Uterus (tissue), 2 donors: ENCODE data around the gene ASB8.

Experiments used
- POLR2A ChIP-seq, 2 donors: fragments of 450-650 bp; IDR thresholded peaks; one replicate each; pipeline ENCODE4 v1.6.1; 2016; ENCODE audit warnings: antibody characterized with exemption in 2 of 2, mild to moderate bottlenecking in 1 of 2, moderate library complexity in 1 of 2
- TF ChIP-seq, protein P1 (sequence below), 4 experiments: fragments of 200-600 bp in 2 of 4; fragments of 450-650 bp in 2 of 4; sonication (generic) in 2 of 4; IDR thresholded peaks; one replicate each; pipeline ENCODE4 v1.5.1; 2016 to 2019; ENCODE audit warnings: antibody characterized with exemption in 4 of 4, mild to moderate bottlenecking in 2 of 4, moderate library complexity in 1 of 4

DNA sequence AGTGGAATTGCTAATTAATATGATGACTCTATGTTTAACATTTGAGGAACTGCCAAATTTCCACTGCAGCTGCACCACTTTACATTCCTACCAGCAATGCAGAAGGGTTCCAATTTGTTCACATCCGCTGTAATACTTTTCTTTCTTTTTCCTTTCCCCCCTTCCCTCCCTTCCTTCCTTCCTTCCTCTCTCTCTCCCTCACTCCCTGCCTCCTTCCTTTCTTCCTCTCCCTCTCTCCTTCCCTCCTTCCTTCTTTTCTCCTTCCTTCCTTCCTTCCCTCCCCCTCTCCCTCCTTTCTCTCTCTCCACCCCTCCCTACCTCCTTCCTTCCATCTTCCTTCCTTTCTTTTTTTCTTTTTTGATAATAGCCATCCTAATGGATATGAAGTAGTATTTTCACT lies 41.4 kb downstream of the ASB8 start:
- TF ChIP-seq, protein P1, sequence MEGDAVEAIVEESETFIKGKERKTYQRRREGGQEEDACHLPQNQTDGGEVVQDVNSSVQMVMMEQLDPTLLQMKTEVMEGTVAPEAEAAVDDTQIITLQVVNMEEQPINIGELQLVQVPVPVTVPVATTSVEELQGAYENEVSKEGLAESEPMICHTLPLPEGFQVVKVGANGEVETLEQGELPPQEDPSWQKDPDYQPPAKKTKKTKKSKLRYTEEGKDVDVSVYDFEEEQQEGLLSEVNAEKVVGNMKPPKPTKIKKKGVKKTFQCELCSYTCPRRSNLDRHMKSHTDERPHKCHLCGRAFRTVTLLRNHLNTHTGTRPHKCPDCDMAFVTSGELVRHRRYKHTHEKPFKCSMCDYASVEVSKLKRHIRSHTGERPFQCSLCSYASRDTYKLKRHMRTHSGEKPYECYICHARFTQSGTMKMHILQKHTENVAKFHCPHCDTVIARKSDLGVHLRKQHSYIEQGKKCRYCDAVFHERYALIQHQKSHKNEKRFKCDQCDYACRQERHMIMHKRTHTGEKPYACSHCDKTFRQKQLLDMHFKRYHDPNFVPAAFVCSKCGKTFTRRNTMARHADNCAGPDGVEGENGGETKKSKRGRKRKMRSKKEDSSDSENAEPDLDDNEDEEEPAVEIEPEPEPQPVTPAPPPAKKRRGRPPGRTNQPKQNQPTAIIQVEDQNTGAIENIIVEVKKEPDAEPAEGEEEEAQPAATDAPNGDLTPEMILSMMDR (IDR thresholded peaks at IDR 0.05): no peak
- TF ChIP-seq POLR2A (IDR thresholded peaks at IDR 0.05): no peak
